Hepatocyte (in vitro differentiated cells): Measurements from ENCODE around the gene COL20A1. TPM values are rescaled to one million over a fixed set of nuclear protein-coding genes. Genes with fewer than 3 reads are reported as not detected.

Source experiments
- DNase-seq: peaks from one replicate; pipeline ENCODE4 v3.0.0-alpha.2; 2016; ENCODE audit warnings: low spot score
- H2AFZ ChIP-seq: fragments of 200-600 bp; sonication (generic); 2 replicates; pipeline ENCODE4 v1.6.0; 2016; ENCODE audit warnings: antibody characterized with exemption, mild to moderate bottlenecking
- H3K27ac ChIP-seq: fragments of 200-600 bp; sonication (generic); 2 replicates; pipeline ENCODE4 v1.5.1; 2016; ENCODE audit warnings: mild to moderate bottlenecking
- H3K27me3 ChIP-seq: fragments of 200-600 bp; sonication (generic); 2 replicates; pipeline ENCODE4 v1.6.1; 2016
- H3K36me3 ChIP-seq: fragments of 200-600 bp; sonication (generic); replicated peaks from 2 replicates; pipeline ENCODE4 v1.5.1; 2016; ENCODE audit warnings: low read depth; ENCODE audit not compliant: insufficient read depth
- H3K4me1 ChIP-seq: fragments of 200-600 bp; sonication (generic); 2 replicates; pipeline ENCODE4 v1.5.1; 2016; ENCODE audit warnings: mild to moderate bottlenecking, moderate library complexity; ENCODE audit not compliant: insufficient read depth
- H3K4me2 ChIP-seq: fragments of 200-600 bp; sonication (generic); 2 replicates; pipeline ENCODE4 v1.6.0; 2016
- H3K4me3 ChIP-seq: fragments of 200-600 bp; sonication (generic); 2 replicates; pipeline ENCODE4 v1.5.1; 2016; ENCODE audit warnings: mild to moderate bottlenecking
- H3K79me2 ChIP-seq: fragments of 200-600 bp; sonication (generic); 2 replicates; pipeline ENCODE4 v1.6.0; 2017; ENCODE audit warnings: mild to moderate bottlenecking
- H3K9me2 ChIP-seq: fragments of 200-600 bp; sonication (generic); replicated peaks from 2 replicates; pipeline ENCODE4 v1.6.0; 2017; ENCODE audit warnings: mild to moderate bottlenecking; ENCODE audit not compliant: insufficient read depth
- H3K9me3 ChIP-seq: fragments of 200-600 bp; sonication (generic); 2 replicates; pipeline ENCODE4 v1.5.1; 2016; ENCODE audit warnings: low read depth, mild to moderate bottlenecking
- H4K20me1 ChIP-seq: fragments of 200-600 bp; sonication (generic); 2 replicates; pipeline ENCODE4 v1.6.0; 2016; ENCODE audit warnings: mild to moderate bottlenecking; ENCODE audit not compliant: insufficient read depth, poor library complexity, severe bottlenecking
- CTCF ChIP-seq: fragments of 200-600 bp; sonication (generic); IDR thresholded peaks from 2 replicates; pipeline ENCODE4 v1.5.1; 2016; ENCODE audit warnings: antibody characterized with exemption, mild to moderate bottlenecking; ENCODE audit not compliant: poor library complexity
- EZH2 ChIP-seq: fragments of 200-600 bp; sonication (generic); IDR thresholded peaks from 2 replicates; pipeline ENCODE4 v1.6.1; 2016; ENCODE audit warnings: antibody characterized with exemption, mild to moderate bottlenecking, borderline replicate concordance
- EZH2phosphoT487 ChIP-seq: fragments of 200-600 bp; sonication (generic); IDR thresholded peaks from one replicate; pipeline ENCODE4 v1.6.1; 2018; ENCODE audit warnings: antibody characterized with exemption, mild to moderate bottlenecking, low read depth, moderate library complexity; ENCODE audit not compliant: unreplicated experiment, severe bottlenecking
- WGBS: methylation state at CpG from one replicate; pipeline ENCODE4 v1.1.6; 2016; ENCODE audit warnings: low lambda C conversion rate; ENCODE audit errors: missing lambda C conversion rate; 5-methylcytosine and 5-hydroxymethylcytosine counted together
- polyA plus RNA-seq: library from polyadenylated mRNA; unstranded; fragments of >200 nt; fragmentation: Nextera tagmentation; extraction: Ambion mirVana; gene quantifications from 2 replicates; pipeline ENCODE4 v1.2.1, GENCODE V29; 2016
- total RNA-seq: library from RNA; depleted of rRNA; stranded (reverse); fragments of >200 nt; gene quantifications from 2 replicates; pipeline ENCODE4 v1.2.3, GENCODE V29; 2014

Gene COL20A1
- total and polyA plus RNA-seq, 2 experiments from 2014 or later: not detected

GRCh38 chr20:63374504-63374903 is 81.5 kb downstream of the COL20A1 start:
- Histone ChIP-seq H3K27me3 (no peaks in the 10 kb centered on the region), H2AFZ (no peak overlapping the region), H3K4me1 (peaks cover 13% of the 10 kb centered on the region), H3K27ac (no peak overlapping the region), H3K36me3 (no peaks in the 10 kb centered on the region), H4K20me1 (no peaks in the 10 kb centered on the region), H3K4me2 (no peak overlapping the region), H3K9me3 (no peaks in the 10 kb centered on the region), H3K4me3 (no peak overlapping the region), H3K79me2 (no peaks in the 10 kb centered on the region), H3K9me2 (no peaks in the 10 kb centered on the region)
- TF ChIP-seq EZH2phosphoT487 (no peak), EZH2 (no peak), CTCF (no peak)
- peak; percentile 47 for DNase-seq
- 62% methylated on average over 12 of the region's 12 CpGs for WGBS

GRCh38 chr20:63375438-63375837 is 82.5 kb downstream of the COL20A1 start:
- H3K79me2 ChIP-seq: no peaks in the 10 kb centered on the region
- H2AFZ ChIP-seq: no peak overlapping the region
- no peak overlapping the region for H3K4me2 ChIP-seq
- no peaks in the 10 kb centered on the region for H3K9me2 ChIP-seq
- no peak for DNase-seq
- peaks cover 13% of the 10 kb centered on the region for H3K4me1 ChIP-seq
- no peaks in the 10 kb centered on the region for H4K20me1 ChIP-seq
- TF ChIP-seq CTCF (no peak), EZH2phosphoT487 (no peak), EZH2 (no peak)
- H3K4me3 ChIP-seq: no peak overlapping the region
- no peak overlapping the region for H3K27ac ChIP-seq
- no peaks in the 10 kb centered on the region for H3K27me3 ChIP-seq
- H3K9me3 ChIP-seq: no peaks in the 10 kb centered on the region
- 89% methylated on average over 3 of the region's 3 CpGs for WGBS
- no peaks in the 10 kb centered on the region for H3K36me3 ChIP-seq

GRCh38 chr20:63376283-63377250 is 83.6 kb downstream of the COL20A1 start:
- H3K36me3 ChIP-seq: no peaks in the 10 kb centered on the region
- no peak for DNase-seq
- H3K27ac ChIP-seq: no peak overlapping the region
- H4K20me1 ChIP-seq: no peaks in the 10 kb centered on the region
- WGBS: 81% methylated on average over 30 of the region's 31 CpGs
- H2AFZ ChIP-seq: no peak overlapping the region
- no peaks in the 10 kb centered on the region for H3K9me3 ChIP-seq
- peaks cover 13% of the 10 kb centered on the region for H3K4me1 ChIP-seq
- no peaks in the 10 kb centered on the region for H3K79me2 ChIP-seq
- no peaks in the 10 kb centered on the region for H3K27me3 ChIP-seq
- H3K4me3 ChIP-seq: no peak overlapping the region
- H3K4me2 ChIP-seq: no peak overlapping the region
- no peaks in the 10 kb centered on the region for H3K9me2 ChIP-seq
- TF ChIP-seq CTCF (no peak), EZH2phosphoT487 (no peak), EZH2 (no peak)
